ENCODE data around the gene TBX1.
A peak's percentile ranks its signal among the peaks of the same experiment; 100 is the strongest.

TBX1 gene

GRCh38 chr22:19798003-19798665 is 37.6 kb downstream of the TBX1 start:
- DNase-seq, result no peak

- DNase-seq, result no peak
Observed at GRCh38 chr22:19798891-19799293, 38.3 kb downstream of the TBX1 start.

GRCh38 chr22:19799322-19800190 is 39.0 kb downstream of the TBX1 start:
- no peak for DNase-seq

GRCh38 chr22:19800306-19800705 is 39.7 kb downstream of the TBX1 start:
- no peak for DNase-seq

GRCh38 chr22:19800761-19801244 is 40.2 kb downstream of the TBX1 start:
- DNase-seq, result no peak

- no peak for DNase-seq
Observed at GRCh38 chr22:19801340-19802000, 40.9 kb downstream of the TBX1 start.

- DNase-seq, result no peak
Observed at GRCh38 chr22:19802001-19802893, 41.7 kb downstream of the TBX1 start.

GRCh38 chr22:19802894-19803735 is 42.5 kb downstream of the TBX1 start:
- no peak for DNase-seq

GRCh38 chr22:19803736-19804267 is 43.2 kb downstream of the TBX1 start:
- DNase-seq, result no peak

GRCh38 chr22:19805821-19806212 is 45.2 kb downstream of the TBX1 start:
- no peak for DNase-seq

GRCh38 chr22:19806213-19807160 is 45.9 kb downstream of the TBX1 start:
- no peak for DNase-seq

GRCh38 chr22:19807161-19807913 is 46.8 kb downstream of the TBX1 start:
- no peak for DNase-seq

- DNase-seq, result no peak
Observed at GRCh38 chr22:19807914-19808872, 47.6 kb downstream of the TBX1 start.

- peak in 2 of 51 donors; percentile 5 to 7 for DNase-seq
Observed at GRCh38 chr22:19808873-19809478, 48.4 kb downstream of the TBX1 start.

- DNase-seq, result no peak
Observed at GRCh38 chr22:19809741-19810140, 49.2 kb downstream of the TBX1 start.

Data from hypothalamus (tissue), 51 donors.